ENCODE measurements around the gene FOXO3.

FOXO3 gene

GRCh38 chr6:108585921-108586536 lies 25.3 kb downstream of the FOXO3 start:
- Histone ChIP-seq H3K9me3 (ENCODE audit: control insufficient read depth, low read length) (no peaks in the 10 kb centered on the region), H3K36me3 (ENCODE audit: control insufficient read depth, insufficient read depth, low read length) (no peaks in the 10 kb centered on the region), H3K4me1 (ENCODE audit: control insufficient read depth, insufficient read depth, low read length) (peaks cover 29% of the 10 kb centered on the region), H3K27me3 (ENCODE audit: control insufficient read depth, insufficient read depth, low read length, poor library complexity, severe bottlenecking) (no peaks in the 10 kb centered on the region), H3K4me3 (ENCODE audit: insufficient read depth, low read depth, low read length) (no peak overlapping the region), H3K27ac (ENCODE audit: insufficient read depth, low read depth, low read length, poor library complexity, severe bottlenecking) (no peak overlapping the region)
- WGBS, 2 experiments: 86 to 95% methylated on average over 6 of the region's 6 CpGs

DNA sequence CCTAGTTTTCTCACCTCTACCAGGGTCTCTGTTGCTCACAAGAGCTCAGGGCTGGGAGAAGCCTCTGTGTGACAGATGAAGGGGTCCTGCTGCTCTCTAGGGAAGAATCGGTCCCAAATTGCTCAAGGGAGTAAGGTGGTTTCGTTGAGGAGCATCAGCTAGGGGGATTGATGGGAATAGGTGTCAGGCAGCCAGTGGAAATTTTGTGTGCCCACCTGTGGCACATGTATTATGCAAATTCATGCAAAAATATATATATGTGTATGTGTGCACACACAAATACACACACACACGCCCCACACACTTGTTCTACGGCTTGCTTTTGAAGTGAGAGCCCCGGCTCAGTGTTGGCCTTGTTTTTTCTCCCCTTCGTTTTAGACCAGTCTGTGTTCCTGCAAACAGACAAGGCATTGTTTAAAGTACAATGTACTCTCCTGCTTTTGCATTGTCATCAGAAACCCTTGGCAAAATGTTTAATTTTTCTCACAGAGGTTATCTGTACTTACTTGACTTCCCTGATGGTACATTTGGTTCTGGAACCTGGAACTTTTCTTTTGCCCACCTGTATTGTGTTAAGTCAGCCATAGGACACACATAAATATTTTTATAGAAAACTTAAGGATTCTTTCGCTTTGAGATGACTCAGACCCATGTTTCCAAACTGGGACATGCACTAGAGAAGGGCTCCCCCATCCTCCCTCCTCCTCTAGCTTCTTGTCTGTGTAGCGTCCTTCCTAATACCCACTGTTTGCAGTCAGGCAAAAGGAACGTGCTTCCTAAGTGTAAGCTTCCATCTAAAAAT lies 26.7 kb downstream of the FOXO3 start:
- Histone ChIP-seq H3K9me3 (ENCODE audit: control insufficient read depth, low read length) (no peaks in the 10 kb centered on the region), H3K36me3 (ENCODE audit: control insufficient read depth, insufficient read depth, low read length) (no peaks in the 10 kb centered on the region), H3K4me3 (ENCODE audit: insufficient read depth, low read depth, low read length) (no peak overlapping the region), H3K4me1 (ENCODE audit: control insufficient read depth, insufficient read depth, low read length) (peaks cover 29% of the 10 kb centered on the region), H3K27me3 (ENCODE audit: control insufficient read depth, insufficient read depth, low read length, poor library complexity, severe bottlenecking) (no peaks in the 10 kb centered on the region), H3K27ac (ENCODE audit: insufficient read depth, low read depth, low read length, poor library complexity, severe bottlenecking) (peak overlapping the region; percentile 62)
- 78% methylated on average over 9 of the region's 9 CpGs for WGBS, 2 experiments

DNA sequence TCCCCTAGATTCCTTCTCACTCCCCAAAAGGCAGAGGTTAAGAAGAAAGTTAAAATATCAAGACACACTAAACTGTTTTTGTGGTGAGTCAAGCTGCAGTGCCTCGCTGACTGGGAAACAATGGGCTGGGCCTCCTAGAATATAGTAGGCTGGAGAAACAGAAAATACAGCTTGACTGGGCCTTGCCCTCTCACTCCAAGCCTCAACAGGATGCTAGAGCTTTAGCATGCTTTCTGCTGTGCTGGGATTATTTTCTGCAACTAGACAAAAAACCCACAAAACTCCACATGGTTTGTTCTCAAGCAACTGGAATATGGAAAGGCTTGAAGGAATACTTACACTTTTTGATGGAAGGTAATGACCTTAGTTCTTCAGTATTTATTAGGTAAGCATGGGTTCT lies 27.9 kb downstream of the FOXO3 start:
- Histone ChIP-seq H3K27me3 (ENCODE audit: control insufficient read depth, insufficient read depth, low read length, poor library complexity, severe bottlenecking) (no peaks in the 10 kb centered on the region), H3K4me3 (ENCODE audit: insufficient read depth, low read depth, low read length) (no peak overlapping the region), H3K36me3 (ENCODE audit: control insufficient read depth, insufficient read depth, low read length) (no peaks in the 10 kb centered on the region), H3K27ac (ENCODE audit: insufficient read depth, low read depth, low read length, poor library complexity, severe bottlenecking) (peak overlapping the region; percentile 44), H3K4me1 (ENCODE audit: control insufficient read depth, insufficient read depth, low read length) (peaks cover 29% of the 10 kb centered on the region), H3K9me3 (ENCODE audit: control insufficient read depth, low read length) (no peaks in the 10 kb centered on the region)
- 31% methylated on average over 1 of the region's 1 CpG for WGBS, 2 experiments

DNA sequence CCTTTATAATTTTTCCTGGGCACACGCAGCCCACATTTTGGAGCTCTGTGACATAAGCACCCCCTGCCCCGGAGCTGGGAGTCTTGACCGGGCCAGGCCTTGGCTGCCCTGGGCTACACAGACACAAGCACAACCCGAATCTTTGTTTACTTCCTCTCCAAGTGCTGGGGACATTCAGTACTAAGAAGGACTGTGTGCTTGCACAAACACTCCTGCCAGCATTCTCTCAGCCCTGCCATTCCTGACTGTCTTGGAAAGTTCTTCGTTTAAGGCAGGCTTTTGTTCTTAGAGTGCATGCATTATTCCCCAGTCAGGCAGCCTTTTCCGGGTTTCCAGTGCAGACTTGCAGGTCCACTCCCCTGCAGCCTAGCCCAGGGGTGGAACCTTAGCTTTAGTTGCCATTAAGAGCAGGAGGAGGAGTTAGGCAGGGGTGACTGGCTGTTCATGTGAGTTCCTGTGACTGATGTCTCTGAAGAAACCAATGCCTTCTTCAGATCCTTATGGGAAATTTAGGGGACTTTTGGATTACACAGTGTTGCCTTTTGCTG lies 28.6 kb downstream of the FOXO3 start:
- H3K27me3 ChIP-seq (ENCODE audit: control insufficient read depth, insufficient read depth, low read length, poor library complexity, severe bottlenecking): no peaks in the 10 kb centered on the region

GRCh38 chr6:108591040-108591816 lies 30.5 kb downstream of the FOXO3 start:
- Histone ChIP-seq H3K9me3 (ENCODE audit: control insufficient read depth, low read length) (no peaks in the 10 kb centered on the region), H3K27me3 (ENCODE audit: control insufficient read depth, insufficient read depth, low read length, poor library complexity, severe bottlenecking) (no peaks in the 10 kb centered on the region), H3K36me3 (ENCODE audit: control insufficient read depth, insufficient read depth, low read length) (no peaks in the 10 kb centered on the region), H3K4me3 (ENCODE audit: insufficient read depth, low read depth, low read length) (no peak overlapping the region), H3K27ac (ENCODE audit: insufficient read depth, low read depth, low read length, poor library complexity, severe bottlenecking) (no peak overlapping the region), H3K4me1 (ENCODE audit: control insufficient read depth, insufficient read depth, low read length) (peaks cover 29% of the 10 kb centered on the region)
- WGBS, 2 experiments: 95% methylated on average over 8 of the region's 8 CpGs

More for the DNA sequence above, 28.6 kb downstream of the FOXO3 start:
- H3K4me1 ChIP-seq (ENCODE audit: control insufficient read depth, insufficient read depth, low read length): peaks cover 29% of the 10 kb centered on the region
- H3K9me3 ChIP-seq (ENCODE audit: control insufficient read depth, low read length): no peaks in the 10 kb centered on the region
- H3K4me3 ChIP-seq (ENCODE audit: insufficient read depth, low read depth, low read length): no peak overlapping the region
- no peaks in the 10 kb centered on the region for H3K36me3 ChIP-seq (ENCODE audit: control insufficient read depth, insufficient read depth, low read length)
- 32 to 34% methylated on average over 6 of the region's 6 CpGs for WGBS, 2 experiments
- peak overlapping the region; percentile 82 for H3K27ac ChIP-seq (ENCODE audit: insufficient read depth, low read depth, low read length, poor library complexity, severe bottlenecking)

- Histone ChIP-seq H3K27ac (ENCODE audit: insufficient read depth, low read depth, low read length, poor library complexity, severe bottlenecking) (no peak overlapping the region), H3K27me3 (ENCODE audit: control insufficient read depth, insufficient read depth, low read length, poor library complexity, severe bottlenecking) (no peaks in the 10 kb centered on the region), H3K9me3 (ENCODE audit: control insufficient read depth, low read length) (no peaks in the 10 kb centered on the region), H3K4me3 (ENCODE audit: insufficient read depth, low read depth, low read length) (no peak overlapping the region), H3K4me1 (ENCODE audit: control insufficient read depth, insufficient read depth, low read length) (peaks cover 21% of the 10 kb centered on the region), H3K36me3 (ENCODE audit: control insufficient read depth, insufficient read depth, low read length) (no peaks in the 10 kb centered on the region)
- WGBS, 2 experiments: 85 to 88% methylated on average over 10 of the region's 10 CpGs
Observed at GRCh38 chr6:108592371-108593337, 31.9 kb downstream of the FOXO3 start.

DNA sequence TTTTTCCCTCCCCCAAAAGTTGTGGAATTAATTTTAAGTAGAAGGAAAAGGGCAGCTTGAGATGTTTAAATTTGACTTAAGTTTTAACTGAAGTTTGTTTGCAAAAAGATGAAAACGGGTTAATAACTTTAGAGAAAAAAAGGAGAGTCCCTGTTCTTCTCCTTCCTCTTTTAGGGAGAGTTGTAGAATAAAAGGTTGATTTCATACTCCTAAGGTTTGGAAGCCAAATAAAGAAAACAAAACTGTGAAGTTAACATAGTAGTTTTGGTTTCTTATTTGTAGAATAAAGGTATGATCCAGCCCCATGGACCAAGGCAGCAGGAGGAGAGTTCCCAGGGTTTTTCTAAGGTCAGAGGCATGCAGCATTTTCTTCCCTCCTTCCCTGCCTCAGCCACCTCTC lies 33.4 kb downstream of the FOXO3 start:
- WGBS, 2 experiments: 89 to 91% methylated on average over 1 of the region's 1 CpG
- Histone ChIP-seq H3K9me3 (ENCODE audit: control insufficient read depth, low read length) (no peaks in the 10 kb centered on the region), H3K27ac (ENCODE audit: insufficient read depth, low read depth, low read length, poor library complexity, severe bottlenecking) (no peak overlapping the region), H3K4me1 (ENCODE audit: control insufficient read depth, insufficient read depth, low read length) (peaks cover 6% of the 10 kb centered on the region), H3K27me3 (ENCODE audit: control insufficient read depth, insufficient read depth, low read length, poor library complexity, severe bottlenecking) (no peaks in the 10 kb centered on the region), H3K4me3 (ENCODE audit: insufficient read depth, low read depth, low read length) (no peak overlapping the region), H3K36me3 (ENCODE audit: control insufficient read depth, insufficient read depth, low read length) (no peaks in the 10 kb centered on the region)

DNA sequence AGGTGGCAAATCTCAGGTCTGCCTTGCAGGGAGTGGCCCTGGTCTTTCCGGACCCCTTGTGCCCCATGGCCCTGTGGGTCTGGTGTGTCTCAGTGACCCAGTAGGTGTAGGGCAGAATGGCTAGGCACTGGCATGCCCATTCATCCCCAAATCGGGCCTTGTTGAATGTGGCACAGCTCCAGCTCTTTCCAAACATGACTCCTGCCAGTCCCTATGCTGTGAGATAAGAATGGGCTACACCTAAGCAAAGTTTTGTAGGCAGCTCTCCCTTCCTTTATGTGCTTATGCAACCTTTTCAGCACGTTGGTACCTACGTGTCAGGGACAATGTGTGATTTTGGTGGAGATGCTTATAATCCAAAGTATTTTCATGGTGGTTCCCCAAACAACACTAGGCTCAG lies 33.9 kb downstream of the FOXO3 start:
- peaks cover 2% of the 10 kb centered on the region for H3K4me1 ChIP-seq (ENCODE audit: control insufficient read depth, insufficient read depth, low read length)
- WGBS, 2 experiments: 88 to 95% methylated on average over 4 of the region's 4 CpGs
- H3K4me3 ChIP-seq (ENCODE audit: insufficient read depth, low read depth, low read length): no peak overlapping the region

GRCh38 chr6:108596956-108597355 lies 36.2 kb downstream of the FOXO3 start:
- Histone ChIP-seq H3K27me3 (ENCODE audit: control insufficient read depth, insufficient read depth, low read length, poor library complexity, severe bottlenecking) (no peaks in the 10 kb centered on the region), H3K36me3 (ENCODE audit: control insufficient read depth, insufficient read depth, low read length) (no peaks in the 10 kb centered on the region), H3K27ac (ENCODE audit: insufficient read depth, low read depth, low read length, poor library complexity, severe bottlenecking) (no peak overlapping the region), H3K4me3 (ENCODE audit: insufficient read depth, low read depth, low read length) (no peak overlapping the region), H3K4me1 (ENCODE audit: control insufficient read depth, insufficient read depth, low read length) (no peaks in the 10 kb centered on the region), H3K9me3 (ENCODE audit: control insufficient read depth, low read length) (no peaks in the 10 kb centered on the region)

More for the DNA sequence above, 33.9 kb downstream of the FOXO3 start:
- Histone ChIP-seq H3K9me3 (ENCODE audit: control insufficient read depth, low read length) (no peaks in the 10 kb centered on the region), H3K27ac (ENCODE audit: insufficient read depth, low read depth, low read length, poor library complexity, severe bottlenecking) (no peak overlapping the region), H3K27me3 (ENCODE audit: control insufficient read depth, insufficient read depth, low read length, poor library complexity, severe bottlenecking) (no peaks in the 10 kb centered on the region), H3K36me3 (ENCODE audit: control insufficient read depth, insufficient read depth, low read length) (no peaks in the 10 kb centered on the region)
